ENCODE measurements around the gene THOC1.
"Not testable (repeated sequence)": the region's sequence is repeated elsewhere in the genome, so short reads cannot be mapped to it uniquely, and the experiment has no call there.

THOC1 gene, protein sequence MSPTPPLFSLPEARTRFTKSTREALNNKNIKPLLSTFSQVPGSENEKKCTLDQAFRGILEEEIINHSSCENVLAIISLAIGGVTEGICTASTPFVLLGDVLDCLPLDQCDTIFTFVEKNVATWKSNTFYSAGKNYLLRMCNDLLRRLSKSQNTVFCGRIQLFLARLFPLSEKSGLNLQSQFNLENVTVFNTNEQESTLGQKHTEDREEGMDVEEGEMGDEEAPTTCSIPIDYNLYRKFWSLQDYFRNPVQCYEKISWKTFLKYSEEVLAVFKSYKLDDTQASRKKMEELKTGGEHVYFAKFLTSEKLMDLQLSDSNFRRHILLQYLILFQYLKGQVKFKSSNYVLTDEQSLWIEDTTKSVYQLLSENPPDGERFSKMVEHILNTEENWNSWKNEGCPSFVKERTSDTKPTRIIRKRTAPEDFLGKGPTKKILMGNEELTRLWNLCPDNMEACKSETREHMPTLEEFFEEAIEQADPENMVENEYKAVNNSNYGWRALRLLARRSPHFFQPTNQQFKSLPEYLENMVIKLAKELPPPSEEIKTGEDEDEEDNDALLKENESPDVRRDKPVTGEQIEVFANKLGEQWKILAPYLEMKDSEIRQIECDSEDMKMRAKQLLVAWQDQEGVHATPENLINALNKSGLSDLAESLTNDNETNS

DNA sequence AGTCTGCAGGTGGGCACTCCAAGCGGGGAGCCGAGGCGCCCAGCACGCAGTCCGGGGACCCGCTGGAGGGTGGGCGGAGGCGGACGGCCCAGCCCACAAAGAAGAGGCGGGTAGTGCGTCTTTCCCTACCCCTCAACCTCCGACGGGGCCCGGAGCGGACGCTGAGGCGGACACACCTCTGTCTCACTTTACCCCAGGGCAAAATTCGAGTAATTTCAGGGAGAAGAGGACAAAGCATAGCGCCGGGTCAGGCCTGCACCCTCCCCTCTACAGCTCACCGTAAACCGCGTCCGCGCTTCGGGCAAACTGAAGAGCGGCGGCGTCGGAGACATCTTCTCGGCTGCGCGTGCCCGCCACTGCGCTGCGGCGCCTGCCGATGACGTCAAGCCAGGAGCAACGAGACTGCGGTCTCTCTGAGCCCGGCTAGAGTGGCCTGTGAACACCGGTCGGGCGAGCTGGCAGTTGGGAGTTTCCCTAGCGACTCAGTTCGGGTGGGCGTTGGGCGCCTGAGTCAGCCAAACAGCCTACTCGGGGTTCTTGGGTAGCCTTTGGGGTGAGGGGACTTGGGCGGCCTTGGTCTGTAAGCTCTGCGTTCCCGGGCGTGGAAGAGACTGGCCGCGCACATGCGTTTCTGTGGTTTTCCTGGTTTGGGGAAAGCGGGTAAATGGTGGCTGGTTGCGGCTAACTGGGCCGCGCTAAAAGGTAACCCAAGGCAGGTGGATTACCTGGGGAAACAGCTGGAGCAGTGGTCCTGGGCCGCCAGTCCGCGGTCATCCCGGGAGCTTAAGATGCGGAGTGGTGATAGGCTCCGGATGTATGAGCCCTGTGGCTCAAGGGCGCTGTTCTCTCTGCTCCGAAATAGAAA, at the start of gene THOC1:
TSS of gene THOC1 (minus strand) at position 360 of the 865 bp plus-strand sequence. CDS start at position 332, 28 bp downstream.
- DNase-seq = peak; percentile 94

DNA sequence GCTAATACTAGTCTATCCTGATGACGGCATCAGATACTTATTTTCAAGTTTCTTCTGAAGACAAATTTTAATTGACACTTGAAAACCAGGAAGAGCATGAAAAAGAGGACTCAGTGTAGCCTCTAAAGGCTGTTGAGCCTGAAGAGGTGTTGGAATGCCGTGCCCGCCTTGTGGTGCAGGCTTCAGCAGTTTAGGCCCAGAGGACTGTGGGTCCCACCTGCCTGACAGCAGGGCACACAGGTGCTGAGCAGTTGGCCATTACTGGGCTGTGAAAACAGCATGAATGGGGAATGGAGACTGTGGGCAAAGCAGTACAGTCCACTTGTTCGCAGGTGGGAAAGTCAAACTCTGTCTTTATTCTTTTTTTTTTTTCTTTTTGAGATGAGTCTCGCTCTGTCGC, 49.8 kb upstream of the THOC1 start:
- DNase-seq = no peak

DNA sequence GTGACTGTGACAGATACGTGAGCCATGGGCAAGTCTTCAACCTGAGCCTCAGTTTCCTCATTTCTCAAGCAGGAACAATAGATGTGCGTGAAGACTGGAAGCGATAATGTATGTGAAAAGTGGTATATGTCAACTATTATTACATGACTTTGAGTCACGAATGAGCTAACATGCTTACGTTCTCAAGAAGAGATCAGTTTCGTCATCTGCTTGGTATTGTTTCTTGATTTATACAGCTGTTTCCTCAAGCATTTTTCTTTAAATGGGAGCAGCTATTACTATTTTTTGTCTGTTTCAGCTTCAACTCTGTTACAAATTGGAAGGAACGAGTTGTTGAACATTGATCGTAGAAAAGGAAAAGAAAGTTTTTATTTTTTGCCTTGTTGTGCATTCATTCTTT, 48.5 kb upstream of the THOC1 start:
- DNase-seq = no peak

DNA sequence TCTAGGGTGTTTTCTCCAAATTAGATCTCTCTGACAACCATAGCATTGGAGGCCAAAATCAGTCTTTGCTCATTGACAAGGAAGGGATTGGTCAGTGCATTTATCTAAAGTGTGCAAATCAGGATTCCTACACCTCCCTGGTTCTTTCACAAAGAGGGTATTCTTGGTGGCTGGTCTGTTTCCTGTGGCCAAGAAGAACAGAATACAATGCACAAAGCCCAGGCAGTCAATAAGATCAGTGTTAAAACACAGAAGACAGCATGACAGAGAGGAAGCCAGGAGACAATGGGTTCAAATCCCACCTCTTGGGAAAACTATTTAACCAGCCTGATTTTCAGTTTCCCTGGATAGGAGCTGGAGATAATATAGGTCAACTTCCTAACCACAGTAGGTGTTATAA, 46.1 kb upstream of the THOC1 start:
- no peak for DNase-seq

DNA sequence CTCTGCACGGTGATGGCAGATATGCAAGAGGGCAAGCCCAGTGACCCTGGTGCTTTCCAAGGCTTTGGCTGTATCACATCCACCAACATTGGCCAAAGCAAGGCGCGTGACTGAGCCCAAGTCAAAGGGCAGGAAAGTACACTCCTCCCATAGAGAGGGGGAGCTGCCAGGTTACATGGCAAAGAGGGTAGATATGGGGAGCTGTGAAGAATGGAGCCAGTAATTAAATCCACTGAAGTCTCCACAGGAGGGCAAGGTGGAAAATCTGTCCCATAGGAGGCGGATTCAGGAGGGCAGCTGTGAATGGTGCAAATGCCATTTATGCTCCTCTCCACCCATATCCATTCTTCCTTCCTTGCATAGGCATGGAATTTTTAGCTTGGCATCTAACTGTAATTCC, 44.6 kb upstream of the THOC1 start:
- DNase-seq = no peak

DNA sequence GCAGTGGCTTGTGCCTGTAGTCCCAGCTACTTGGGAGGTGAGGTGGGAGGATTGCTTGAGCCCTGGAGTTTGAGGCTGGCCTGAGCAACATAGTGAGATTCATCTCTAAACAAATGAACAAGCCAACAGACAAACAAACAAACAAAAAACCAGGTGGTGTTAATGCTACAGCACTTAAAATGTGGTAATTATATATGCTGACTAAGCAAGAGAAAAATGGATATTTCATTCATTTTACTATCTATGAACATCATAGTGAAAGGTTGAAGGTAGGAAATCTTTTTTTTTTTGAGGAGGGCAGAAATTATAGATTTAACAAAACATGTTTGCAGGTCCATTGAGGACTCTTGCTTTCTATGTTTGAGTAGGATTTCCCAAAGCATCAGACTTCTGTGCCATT, 42.2 kb upstream of the THOC1 start:
- DNase-seq = no peak

DNA sequence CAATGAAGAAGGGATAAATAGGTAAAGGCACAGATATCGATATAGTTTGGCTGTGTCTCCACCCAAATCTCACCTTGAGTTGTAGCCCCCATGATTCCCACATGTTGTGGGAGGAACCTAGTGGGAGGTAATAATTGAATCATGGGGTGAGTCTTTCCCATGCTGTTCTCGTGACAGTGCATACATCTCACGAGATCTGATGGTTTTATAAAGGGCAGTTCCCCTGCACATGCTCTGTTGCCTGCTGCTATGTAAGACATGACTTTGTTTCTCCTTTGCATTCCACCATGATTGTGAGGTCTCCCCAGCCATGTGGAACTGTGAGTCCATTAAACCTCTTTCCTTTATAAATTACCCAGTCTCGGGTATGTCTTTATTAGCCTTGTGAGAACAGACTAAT, 40.2 kb upstream of the THOC1 start:
- not testable (repeated sequence) for DNase-seq

DNA sequence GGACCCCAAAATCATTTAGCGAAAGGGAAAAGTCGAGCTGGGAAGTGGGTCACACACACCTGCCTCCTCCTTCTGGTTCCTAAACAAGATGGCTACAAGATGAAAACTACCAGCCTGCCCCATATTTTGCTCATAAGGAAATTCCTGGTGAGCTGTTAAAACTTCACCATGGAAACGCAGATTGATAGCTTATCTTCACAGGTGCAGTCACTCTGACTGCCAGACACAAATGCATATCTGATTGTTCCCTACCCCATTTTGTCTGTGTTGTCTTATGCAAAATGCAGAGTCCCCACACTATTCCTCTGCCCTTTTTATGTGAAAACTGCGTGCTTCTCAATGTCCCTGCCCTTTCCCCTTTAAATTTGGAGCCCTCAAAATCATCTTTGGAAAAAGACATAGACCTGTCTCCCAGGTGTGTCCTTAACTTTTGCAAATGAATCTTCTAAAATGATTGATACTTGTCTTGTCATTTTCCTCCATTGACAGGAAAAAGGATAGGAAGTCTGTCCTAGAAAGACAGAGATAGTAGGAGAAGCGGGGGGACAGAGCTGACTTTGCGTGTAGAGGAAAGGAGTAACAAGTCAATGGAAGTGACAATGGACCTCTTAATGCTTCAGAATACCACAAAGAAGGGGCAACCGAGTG, 38.9 kb upstream of the THOC1 start:
- no peak for DNase-seq

DNA sequence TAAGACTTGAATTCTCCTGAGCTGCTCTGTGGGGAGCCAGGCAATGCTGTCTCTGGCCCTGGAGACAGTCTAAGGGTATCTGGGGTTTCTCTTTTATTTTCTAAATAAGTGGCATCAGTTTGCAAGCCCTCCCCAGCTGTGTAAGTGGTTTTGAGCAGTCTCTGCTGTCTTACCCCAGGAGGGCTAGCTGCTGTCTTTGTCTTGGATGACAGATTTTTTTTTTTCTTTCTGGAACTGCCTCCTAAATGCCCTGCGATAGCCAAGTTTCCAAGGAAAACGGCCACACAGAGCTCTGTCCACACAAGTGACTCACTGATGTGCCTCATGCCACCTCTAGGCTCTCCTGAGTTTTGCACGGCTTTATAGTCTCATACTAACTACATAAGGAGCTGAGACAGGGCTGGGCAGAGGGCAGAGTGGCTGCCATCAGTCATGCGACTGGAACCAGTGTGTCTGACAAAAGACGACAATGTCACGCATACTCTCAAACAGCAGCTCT, 37.2 kb upstream of the THOC1 start:
- no peak for DNase-seq

DNA sequence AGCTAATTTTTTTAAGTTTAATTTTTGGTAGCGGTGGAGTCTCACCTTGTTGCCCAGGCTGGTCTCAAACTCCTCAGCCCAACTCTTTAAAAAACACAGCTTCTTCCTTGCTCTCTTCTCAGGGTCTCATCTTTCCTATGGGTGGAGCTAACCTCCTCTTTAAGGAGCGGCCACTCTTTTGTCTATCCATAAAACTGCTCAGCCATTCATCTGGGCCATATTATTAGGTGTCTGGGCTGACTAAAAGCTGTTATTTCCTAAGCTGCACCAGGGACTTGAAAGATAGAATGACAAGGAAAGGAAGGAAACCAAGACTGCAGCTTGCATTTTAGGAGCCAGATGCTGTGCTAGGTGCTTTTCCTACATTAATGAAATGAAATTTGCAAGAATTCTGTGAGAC, 35.8 kb upstream of the THOC1 start:
- no peak for DNase-seq

DNA sequence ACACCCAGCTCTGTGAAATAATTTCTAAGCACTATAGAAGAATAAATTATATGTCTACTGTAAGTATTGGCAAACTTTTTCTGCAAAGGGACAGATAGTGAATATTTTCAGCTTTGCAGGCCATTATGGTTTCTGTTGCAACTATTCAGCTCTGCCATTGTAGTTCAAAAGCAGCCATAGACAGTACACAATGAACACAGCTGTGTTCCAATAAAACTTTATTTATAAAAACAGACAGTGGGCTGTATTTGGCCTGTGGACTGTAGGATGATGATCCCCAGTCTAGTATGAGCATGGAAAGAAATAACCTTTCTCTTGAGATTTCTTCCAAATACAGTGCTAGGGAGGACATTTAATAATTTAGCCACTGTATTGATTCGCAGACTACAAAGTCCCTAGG, 35.2 kb upstream of the THOC1 start:
- no peak for DNase-seq

DNA sequence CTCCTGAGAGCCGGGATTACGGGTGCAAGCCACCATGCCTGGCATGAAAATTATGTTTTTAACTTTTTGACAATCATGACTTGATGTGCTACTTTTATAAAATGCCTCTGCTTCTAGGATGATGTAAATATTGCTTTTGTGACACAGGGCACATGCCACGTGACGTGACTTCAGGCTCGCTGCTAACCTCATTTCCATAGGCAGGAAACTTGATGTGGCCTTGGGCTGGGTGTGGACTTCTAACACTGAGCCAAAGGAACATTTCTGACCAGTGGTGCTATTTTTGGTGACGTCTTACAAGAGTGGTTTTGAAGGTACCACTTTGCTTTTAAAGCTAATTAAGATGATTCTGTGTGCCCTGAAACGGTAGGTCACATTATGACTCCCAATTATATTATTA, 34.2 kb upstream of the THOC1 start:
- no peak for DNase-seq

DNA sequence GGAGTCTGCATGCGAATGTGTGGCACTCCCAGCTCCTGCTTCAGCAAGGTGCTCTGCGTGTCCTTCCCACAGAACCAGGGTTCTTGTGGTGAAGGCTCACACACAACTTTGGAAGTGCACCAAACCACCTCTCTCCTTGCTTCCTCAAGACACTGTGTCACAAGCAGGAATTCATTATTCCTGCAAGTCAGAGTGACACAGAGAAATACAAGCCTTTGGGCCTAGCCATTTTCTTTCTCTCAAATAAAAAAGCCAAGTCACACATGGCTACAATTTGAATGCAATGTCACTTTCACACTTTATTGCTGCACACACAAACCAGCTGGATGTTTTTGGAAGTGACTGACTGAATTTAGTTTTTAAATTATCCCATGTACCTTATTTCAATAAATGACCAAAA, 30.1 kb upstream of the THOC1 start:
- DNase-seq = no peak

DNA sequence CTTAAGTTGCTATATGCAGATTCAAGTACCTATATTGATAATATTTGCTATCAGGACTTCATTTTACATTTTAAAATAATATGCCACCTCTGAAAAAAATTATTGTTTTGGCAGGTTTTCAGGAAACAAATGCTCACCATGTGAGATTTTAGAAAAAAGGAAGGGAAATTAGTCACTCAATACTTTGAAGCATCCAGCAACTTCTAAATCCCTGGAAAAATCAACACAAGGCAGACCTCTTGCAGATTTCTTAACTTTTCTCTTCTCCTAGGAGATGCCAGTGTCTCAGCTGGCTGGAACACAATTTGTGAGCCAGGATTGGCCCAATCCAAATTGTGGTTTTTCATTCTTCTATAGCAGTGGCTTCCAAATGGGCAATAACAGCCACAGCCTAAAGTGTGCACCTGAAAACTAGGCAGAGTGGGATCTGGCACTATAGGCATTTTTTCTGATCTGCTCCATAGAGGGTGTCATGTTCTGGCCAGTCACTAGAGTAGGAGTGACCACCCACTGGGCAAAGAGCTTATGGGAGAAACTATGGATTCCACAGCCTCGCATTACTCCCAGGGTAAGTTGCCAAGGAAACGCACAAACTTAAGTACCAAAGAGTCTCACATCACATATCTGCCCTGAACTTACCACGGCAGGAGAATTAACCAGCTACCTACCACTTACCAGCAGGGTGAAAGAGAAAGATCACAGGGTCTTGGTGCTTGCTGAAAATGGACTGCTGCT, 28.1 kb upstream of the THOC1 start:
- DNase-seq = no peak

DNA sequence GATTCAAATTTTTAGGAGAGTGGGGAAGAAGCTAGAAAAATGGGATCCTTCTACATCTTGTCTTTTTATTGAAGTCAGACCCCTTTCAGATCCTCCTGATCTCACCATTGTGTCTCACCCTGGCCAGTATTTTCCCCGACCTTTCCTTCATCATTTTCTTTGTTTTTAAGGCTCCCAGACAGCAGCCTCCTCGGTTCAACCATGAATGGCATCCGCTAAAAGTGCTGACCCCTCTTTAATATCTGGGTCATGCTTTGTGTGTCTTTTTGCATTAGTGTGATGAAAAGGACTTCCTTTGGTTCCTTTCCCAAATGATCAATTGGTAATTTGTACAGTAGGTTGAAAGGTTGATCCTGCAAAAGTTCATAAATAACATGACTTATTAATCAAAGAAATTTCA, 26.7 kb upstream of the THOC1 start:
- no peak for DNase-seq

DNA sequence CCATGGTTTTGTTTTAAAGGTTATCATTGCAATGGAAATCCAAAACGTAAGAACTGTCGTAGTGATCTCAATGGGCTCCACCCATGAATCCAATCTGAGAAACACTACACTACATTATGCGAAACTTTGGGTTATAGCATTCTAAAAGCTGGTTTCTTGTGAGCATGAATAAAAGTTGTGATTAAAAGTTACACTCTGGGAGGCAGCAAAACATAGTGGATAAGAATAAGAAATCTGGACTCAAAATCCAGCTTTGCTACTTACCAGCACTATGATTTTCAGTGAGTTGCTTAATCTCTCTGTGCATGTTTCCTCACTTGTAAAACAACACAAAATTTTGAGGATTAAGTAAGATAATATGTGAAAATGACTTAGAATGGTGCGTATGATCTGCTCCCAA, 25.7 kb upstream of the THOC1 start:
- DNase-seq = no peak

DNA sequence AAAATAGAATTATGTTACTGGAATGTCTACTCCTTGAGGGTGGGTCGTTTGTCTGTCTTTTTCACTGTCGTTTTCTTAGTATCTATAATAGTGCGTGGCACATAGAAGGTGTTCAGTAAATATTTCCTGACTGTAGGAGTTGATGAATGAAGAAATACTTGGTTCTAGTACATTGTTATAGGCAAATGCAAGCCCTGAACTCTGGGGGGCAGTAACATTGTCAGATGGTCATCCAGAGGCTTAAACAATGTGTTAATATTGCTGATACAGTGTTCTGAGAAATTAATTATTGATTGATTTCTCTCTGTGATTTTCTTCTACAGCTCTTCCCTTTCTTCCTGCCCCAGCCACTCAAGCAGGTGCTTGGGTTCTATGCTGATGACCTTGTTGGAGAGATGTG, 24.4 kb upstream of the THOC1 start:
- no peak for DNase-seq

DNA sequence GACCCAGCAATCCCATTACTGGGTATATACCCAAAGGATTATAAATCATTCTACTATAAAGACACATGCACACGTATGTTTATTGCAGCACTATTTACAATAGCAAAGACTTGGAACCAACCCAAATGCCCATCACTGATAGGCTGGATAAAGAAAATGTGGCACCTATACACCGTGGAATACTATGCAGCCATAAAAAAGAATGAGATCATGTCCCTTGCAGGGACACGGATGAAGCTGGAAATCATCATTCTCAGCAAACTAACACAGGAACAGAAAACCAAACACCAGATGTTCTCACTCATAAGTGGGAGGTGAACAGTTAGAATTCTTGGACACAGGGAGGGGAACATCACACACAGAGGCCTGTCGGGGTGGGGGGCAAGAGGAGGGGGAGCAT, 22.1 kb upstream of the THOC1 start:
- not testable (repeated sequence) for DNase-seq

DNA sequence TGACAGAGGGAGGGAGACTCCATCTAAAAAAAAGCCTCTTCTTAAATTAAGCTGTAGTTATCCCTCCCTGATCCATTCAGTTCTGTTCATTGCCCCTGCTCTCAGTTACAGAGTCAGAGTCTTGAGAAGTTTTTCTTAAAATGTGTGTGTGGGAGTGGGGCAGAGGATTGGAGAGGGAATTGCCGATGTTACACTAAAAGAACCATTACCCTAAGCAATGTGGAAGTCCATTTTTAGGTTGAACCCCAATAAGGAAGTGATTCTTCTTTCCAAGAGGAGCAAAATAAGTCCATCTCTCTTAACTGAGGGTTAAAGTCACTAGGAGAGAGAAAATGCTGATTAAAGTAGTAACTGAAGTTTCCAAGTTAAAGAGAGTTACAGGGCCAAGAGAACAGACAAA, 21.2 kb upstream of the THOC1 start:
- no peak for DNase-seq

DNA sequence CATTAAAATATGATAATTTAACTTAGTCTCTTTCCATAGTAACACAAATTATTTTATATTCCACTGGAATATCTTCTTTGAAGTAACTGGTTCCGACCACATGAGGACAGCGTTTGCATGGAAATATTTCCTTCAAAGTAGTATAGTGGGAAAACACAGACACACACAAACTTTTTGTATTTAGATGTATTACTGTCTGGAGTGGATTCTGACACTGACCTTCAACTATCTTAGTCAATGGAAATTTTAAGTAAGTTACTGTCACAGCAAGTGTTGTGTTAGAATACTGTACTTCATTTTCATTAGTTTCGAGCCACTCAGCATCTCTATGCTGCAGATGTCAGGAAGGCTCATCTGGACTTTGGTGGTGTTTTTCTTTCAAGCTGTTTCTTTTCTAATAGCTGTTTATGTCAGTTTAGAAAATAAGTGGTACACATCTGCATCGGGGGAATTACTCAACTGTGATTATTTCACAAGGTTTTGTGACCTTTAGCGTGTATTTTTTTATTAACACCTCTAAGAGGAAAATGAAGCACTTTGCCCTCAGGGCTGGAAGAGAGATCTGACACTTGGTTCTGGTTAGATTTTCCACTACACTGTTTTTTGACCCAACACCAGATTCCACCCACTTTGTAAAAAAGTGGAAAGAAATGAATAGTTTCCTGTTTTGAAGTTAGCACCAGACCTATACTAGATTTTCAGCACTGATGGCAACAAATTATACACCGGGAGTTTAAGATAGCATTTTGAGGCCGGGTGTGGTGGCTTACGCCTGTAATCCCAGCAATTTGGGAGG, 18.9 kb upstream of the THOC1 start:
- no peak for DNase-seq

DNA sequence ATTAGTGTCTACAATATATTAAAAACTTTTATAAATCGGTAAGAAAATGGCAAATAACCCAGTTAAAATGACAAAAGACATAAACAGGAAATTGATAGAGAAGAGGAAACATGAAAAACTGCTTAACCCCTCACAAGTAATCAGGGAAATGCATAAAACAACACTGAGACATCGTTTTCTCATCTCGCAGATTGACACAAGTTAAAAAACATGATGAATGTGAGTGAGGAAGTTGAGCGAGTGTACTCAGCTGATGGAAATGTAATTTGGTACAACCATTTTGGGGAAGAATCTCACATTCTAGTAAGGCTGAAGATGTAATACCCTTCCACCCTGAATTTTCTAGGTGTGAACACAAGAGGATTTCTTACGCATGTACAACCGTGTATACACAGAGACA, 18.0 kb upstream of the THOC1 start:
- no peak for DNase-seq

Measured in CD4-positive, alpha-beta T cell treated with Interleukin-1 beta for 1 hour (primary cell).